HCT116 (cell line): ENCODE data around the gene PIAS4.

ENCODE experiments used
- CTCF ChIP-seq, 3 experiments: fragments of 200-600 bp in 1 of 3; sonication (generic) in 1 of 3; IDR thresholded peaks in 2 of 3; conservative IDR thresholded peaks in 1 of 3; 2 replicates each; pipeline ENCODE4 v1.5.1; 2012 to 2017; ENCODE audit warnings: low read depth in 2 of 3, low read length in 2 of 3, antibody characterized with exemption in 1 of 3, borderline replicate concordance in 1 of 3, control low read depth in 1 of 3, mild to moderate bottlenecking in 1 of 3, mixed read lengths in 1 of 3, mixed run types in 1 of 3, moderate library complexity in 1 of 3; ENCODE audit not compliant: insufficient read depth in 1 of 3
- EGR1 ChIP-seq: IDR thresholded peaks from 2 replicates; pipeline ENCODE4 v1.6.1; 2012; ENCODE audit warnings: low read depth
- EZH2phosphoT487 ChIP-seq: fragments of 200-600 bp; IDR thresholded peaks from 2 replicates; pipeline ENCODE4 v1.6.1; 2018; ENCODE audit warnings: antibody characterized with exemption, borderline replicate concordance
- TCF7L2 ChIP-seq: IDR thresholded peaks from 2 replicates; pipeline ENCODE4 v1.7.0; 2011; ENCODE audit warnings: borderline replicate concordance, inconsistent platforms; ENCODE audit not compliant: insufficient read depth, insufficient read length; ENCODE audit errors: extremely low read depth
- YY1 ChIP-seq: IDR thresholded peaks from 2 replicates; pipeline ENCODE4 v1.6.1; 2011; ENCODE audit warnings: low read length, low read depth, moderate library complexity, mild to moderate bottlenecking; ENCODE audit not compliant: insufficient replicate concordance; ENCODE audit errors: extremely low read depth

GRCh38 chr19:4066176-4066606, 58.7 kb downstream of the PIAS4 start:
- TF ChIP-seq EGR1 (no peak), CTCF (IDR thresholded peaks at IDR 0.05 in 2 of 3, conservative IDR thresholded peaks at IDR 0.05 in 1 of 3; ENCODE audit: borderline replicate concordance in 1 of 3, insufficient read depth in 1 of 3, low read depth in 2 of 3, low read length in 2 of 3) (no peak), EZH2phosphoT487 (no peak), YY1 (no peak), TCF7L2 (no peak)
